Measurements from ENCODE around the gene SNAI3. TPM values are rescaled to one million over a fixed set of nuclear protein-coding genes. Genes with fewer than 3 reads are reported as not detected.

Gene SNAI3
- total RNA-seq, 1 donor from 2014 or later = 2.7 TPM

GRCh38 chr16:88680554-88681083, 5.7 kb downstream of the SNAI3 start:
- Mint-ChIP-seq H3K4me3 (peak overlapping the region; percentile 79), H3K36me3 (ENCODE audit: low read depth) (peaks cover 12% of the 10 kb centered on the region), H3K9me3 (no peaks in the 10 kb centered on the region), H3K4me1 (peaks cover 46% of the 10 kb centered on the region), H3K27ac (peak overlapping the region; percentile 93), H3K27me3 (no peaks in the 10 kb centered on the region)
- TF ChIP-seq CTCF (IDR thresholded peaks at IDR 0.05) = no peak
- intact Hi-C loops (cut with micrococcal nuclease) = loop anchor here (1.0 to 10.0 kb wide), 4 partner anchors 21 to 226 kb away; partner anchors contain the start of genes CTU2, CYBA, RNF166 and ZFPM1
- ChIA-PET CTCF (interaction anchor here (1.3 to 1.4 kb wide), 2 partner anchors 16 to 20 kb away, joined by 4 to 6 read pairs; no protein-coding TSS in a partner anchor), POLR2A (interaction anchor here (0.7 to 3.8 kb wide), 8 partner anchors 17 to 158 kb away, joined by 3 to 32 read pairs (median 6); partner anchors contain the start of genes CYBA, MVD and ZC3H18)
- DNase-seq (no peak), ATAC-seq (ENCODE audit: low read depth) (no peak)

GRCh38 chr16:88678224-88678979, 7.9 kb downstream of the SNAI3 start:
- DNase-seq (no peak), ATAC-seq (ENCODE audit: low read depth) (no peak)
- no peaks in the 10 kb centered on the region for H3K9me3 Mint-ChIP-seq
- H3K27me3 Mint-ChIP-seq = no peaks in the 10 kb centered on the region
- ChIA-PET POLR2A (interaction anchor here (3.8 kb wide), 1 partner anchor 15 kb away, joined by 32 read pairs; the partner anchor contains the start of gene MVD), CTCF (no interaction called here)
- peaks cover 25% of the 10 kb centered on the region for H3K4me1 Mint-ChIP-seq
- no peak overlapping the region for H3K27ac Mint-ChIP-seq
- H3K4me3 Mint-ChIP-seq = no peak overlapping the region
- TF ChIP-seq CTCF (IDR thresholded peaks at IDR 0.05) = no peak
- intact Hi-C loops (cut with micrococcal nuclease) = no loop called here
- peaks cover 17% of the 10 kb centered on the region for H3K36me3 Mint-ChIP-seq (ENCODE audit: low read depth)

GRCh38 chr16:88677721-88678120, 8.6 kb downstream of the SNAI3 start:
- peaks cover 17% of the 10 kb centered on the region for H3K36me3 Mint-ChIP-seq (ENCODE audit: low read depth)
- intact Hi-C loops (cut with micrococcal nuclease) = no loop called here
- CTCF ChIA-PET = no interaction called here

GRCh38 chr16:88676502-88677242, 9.6 kb downstream of the SNAI3 start:
- H3K4me1 Mint-ChIP-seq = peaks cover 12% of the 10 kb centered on the region
- H3K27ac Mint-ChIP-seq = no peak overlapping the region
- ChIA-PET CTCF (no interaction called here), POLR2A (no interaction called here)
- no peak overlapping the region for H3K4me3 Mint-ChIP-seq
- H3K27me3 Mint-ChIP-seq = no peaks in the 10 kb centered on the region
- TF ChIP-seq CTCF (IDR thresholded peaks at IDR 0.05) = no peak
- no peaks in the 10 kb centered on the region for H3K9me3 Mint-ChIP-seq
- ATAC-seq (ENCODE audit: low read depth) (no peak), DNase-seq (no peak)
- peaks cover 19% of the 10 kb centered on the region for H3K36me3 Mint-ChIP-seq (ENCODE audit: low read depth)
- intact Hi-C loops (cut with micrococcal nuclease) = no loop called here

More at GRCh38 chr16:88677721-88678120, 8.6 kb downstream of the SNAI3 start:
- H3K27me3 Mint-ChIP-seq = no peaks in the 10 kb centered on the region
- no peak for TF ChIP-seq CTCF (IDR thresholded peaks at IDR 0.05)
- H3K4me3 Mint-ChIP-seq = no peak overlapping the region
- H3K27ac Mint-ChIP-seq = no peak overlapping the region
- DNase-seq = no peak
- ATAC-seq (ENCODE audit: low read depth) = no peak
- peaks cover 21% of the 10 kb centered on the region for H3K4me1 Mint-ChIP-seq
- H3K9me3 Mint-ChIP-seq = no peaks in the 10 kb centered on the region
- POLR2A ChIA-PET = no interaction called here
